Measurements from ENCODE around the gene CITED2. TPM values are rescaled to one million over a fixed set of nuclear protein-coding genes. Genes with fewer than 3 reads are reported as not detected.
"Not testable (repeated sequence)": the region's sequence is repeated elsewhere in the genome, so short reads cannot be mapped to it uniquely, and the experiment has no call there.

CITED2 gene, protein sequence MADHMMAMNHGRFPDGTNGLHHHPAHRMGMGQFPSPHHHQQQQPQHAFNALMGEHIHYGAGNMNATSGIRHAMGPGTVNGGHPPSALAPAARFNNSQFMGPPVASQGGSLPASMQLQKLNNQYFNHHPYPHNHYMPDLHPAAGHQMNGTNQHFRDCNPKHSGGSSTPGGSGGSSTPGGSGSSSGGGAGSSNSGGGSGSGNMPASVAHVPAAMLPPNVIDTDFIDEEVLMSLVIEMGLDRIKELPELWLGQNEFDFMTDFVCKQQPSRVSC
- 112 and 114 TPM in 2 replicates for total RNA-seq (2014; rRNA removed; shearing (Covaris generic); ENCODE audit: low replicate concordance)

- DNase-seq = peak; percentile 95
- Histone ChIP-seq H3K4me3 (peak within 1 kb of the TSS; percentile 99), H3K9me3 (no peaks in the 10 kb centered on the region), H3K36me3 (peaks cover 35% of the 10 kb centered on the region), H3K27me3 (no peaks in the 10 kb centered on the region)
Measured at GRCh38 chr6:139374357-139375225, at the start of gene CITED2. Gene CITED2, minus strand, starts transcription at chr6:139374648. Its CDS starts 704 bp downstream, at chr6:139373944.

DNA sequence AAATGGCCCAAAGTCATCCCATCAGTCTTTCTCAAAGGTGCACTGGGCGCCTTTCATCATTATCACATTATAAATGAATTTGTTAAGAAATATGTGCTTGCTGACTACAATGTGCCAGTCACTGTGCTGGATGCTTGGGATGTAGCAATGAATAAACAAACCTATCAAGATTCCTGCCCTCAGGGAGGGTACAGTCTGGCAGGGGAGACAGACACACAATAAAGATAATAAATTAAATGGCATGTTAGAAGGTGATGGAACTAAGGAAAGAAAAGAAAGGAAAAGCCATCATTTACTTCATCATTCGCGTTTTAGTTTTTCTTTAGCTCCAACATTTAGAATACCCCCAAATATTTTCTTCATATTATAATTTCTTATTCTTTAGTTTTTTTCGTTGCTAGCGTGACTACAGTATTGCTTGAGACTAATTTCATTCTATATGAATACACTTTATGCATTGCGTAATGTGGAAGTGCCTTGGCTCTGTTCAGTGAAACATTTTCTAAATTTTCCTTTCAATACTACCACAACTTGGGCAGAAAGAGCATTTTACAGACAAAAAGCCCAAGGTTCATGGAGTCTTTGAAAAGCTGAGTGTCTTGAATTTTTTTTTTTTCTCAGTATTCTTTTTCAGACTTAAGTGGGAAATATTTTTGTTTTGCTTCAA is 48.7 kb upstream of the CITED2 start:
- H3K36me3 ChIP-seq = no peaks in the 10 kb centered on the region
- no peaks in the 10 kb centered on the region for H3K9me3 ChIP-seq
- no peak overlapping the region for H3K4me3 ChIP-seq
- no peaks in the 10 kb centered on the region for H3K27me3 ChIP-seq
- DNase-seq = no peak

DNA sequence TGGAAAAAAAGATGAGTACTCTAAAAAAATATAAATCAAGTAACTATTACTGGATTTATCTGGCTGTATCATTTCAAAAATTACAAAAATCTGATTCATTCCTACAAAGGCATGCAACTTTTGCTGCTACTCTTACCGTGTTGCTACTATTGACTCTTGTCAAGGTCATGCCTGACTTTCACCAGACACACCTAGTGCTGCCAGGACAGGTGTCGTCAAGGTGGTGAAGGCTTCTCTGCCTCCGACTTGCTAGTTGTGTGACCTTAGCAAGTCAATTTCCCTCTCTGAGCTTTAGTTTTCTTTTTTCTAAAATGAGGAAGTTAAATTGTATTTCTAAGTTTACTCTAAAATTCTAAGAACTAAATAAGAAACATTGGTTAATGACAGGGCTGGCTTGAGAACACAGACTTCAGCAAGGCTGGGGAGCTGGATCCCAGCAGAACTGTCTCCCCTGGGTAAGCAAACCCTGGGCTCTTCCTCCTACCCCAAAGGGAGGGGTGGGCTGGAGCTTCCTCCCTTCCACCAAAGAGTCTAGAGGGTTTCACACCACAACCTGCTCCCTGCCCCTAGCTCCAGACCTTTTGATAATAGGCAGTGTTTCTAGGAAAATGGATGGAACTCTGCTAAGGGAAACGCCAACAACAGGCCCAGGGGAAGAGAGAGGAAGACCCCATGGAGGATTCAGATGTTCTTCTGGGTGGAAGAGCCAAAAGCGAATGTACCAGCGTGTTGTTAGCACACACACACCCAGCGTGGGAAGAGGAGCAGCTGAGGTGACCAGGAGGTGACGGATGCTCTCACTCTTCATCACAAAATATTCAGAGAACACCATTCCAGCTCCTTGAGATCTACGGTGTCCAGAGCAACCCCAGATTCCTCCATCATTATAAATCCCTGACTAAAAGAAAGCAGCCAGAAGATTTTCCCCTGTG is 47.9 kb upstream of the CITED2 start:
- Histone ChIP-seq H3K27me3 (no peaks in the 10 kb centered on the region), H3K9me3 (no peaks in the 10 kb centered on the region), H3K4me3 (no peak overlapping the region), H3K36me3 (no peaks in the 10 kb centered on the region)
- no peak for DNase-seq

DNA sequence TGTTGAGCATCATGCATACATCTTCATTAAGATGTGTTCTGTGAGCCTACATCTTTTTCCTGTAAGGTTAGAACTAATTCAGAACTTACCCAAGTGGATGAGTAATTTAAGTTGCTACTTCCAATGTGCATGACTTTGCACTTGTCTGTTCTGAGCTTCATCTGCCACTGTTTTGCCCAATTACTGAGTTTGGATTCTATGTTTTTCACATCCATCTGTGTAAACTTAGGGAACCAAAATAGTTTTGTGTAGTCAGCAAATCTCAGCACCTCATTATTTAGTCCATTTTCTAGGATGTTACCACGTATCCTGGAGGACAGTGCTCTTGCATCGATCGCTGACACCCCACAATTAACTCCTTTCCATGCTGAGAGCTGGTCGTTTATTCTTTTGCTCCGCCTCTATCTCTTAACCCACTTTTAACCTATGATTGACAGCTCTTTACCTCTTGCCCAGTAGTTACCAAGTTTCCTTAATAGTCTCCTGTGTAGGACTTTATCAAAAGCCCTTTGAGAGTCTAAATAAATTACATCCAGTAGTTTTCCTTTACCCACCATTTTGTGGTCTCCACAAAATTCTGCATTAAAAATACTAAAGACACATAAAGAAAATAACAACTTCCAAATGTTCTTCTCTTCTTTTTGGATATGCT is 44.2 kb upstream of the CITED2 start:
- H3K9me3 ChIP-seq = no peaks in the 10 kb centered on the region
- H3K36me3 ChIP-seq = no peaks in the 10 kb centered on the region
- DNase-seq = no peak
- no peak overlapping the region for H3K4me3 ChIP-seq
- no peaks in the 10 kb centered on the region for H3K27me3 ChIP-seq

DNA sequence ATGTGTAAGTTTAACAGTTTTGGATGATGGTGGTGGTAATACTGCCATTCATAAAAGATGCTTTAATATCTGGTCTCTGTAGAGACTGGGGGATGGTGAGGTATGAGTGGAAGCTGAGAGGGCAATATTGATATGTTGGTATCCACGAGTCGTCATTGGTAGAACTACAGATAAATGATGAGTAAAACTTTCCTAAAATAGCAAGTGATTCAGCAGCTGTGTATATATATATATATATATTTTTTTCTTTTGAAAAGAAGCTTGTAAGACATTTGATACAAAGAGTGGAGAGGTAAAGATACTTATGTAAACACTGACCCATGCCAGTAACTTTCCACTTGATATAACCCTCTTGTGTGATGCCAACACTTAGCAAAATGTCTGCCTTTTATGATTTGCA is 41.7 kb upstream of the CITED2 start:
- Histone ChIP-seq H3K4me3 (no peak overlapping the region), H3K27me3 (no peaks in the 10 kb centered on the region), H3K36me3 (no peaks in the 10 kb centered on the region), H3K9me3 (no peaks in the 10 kb centered on the region)
- no peak for DNase-seq

- Histone ChIP-seq H3K27me3 (no peaks in the 10 kb centered on the region), H3K36me3 (no peaks in the 10 kb centered on the region), H3K9me3 (no peaks in the 10 kb centered on the region), H3K4me3 (no peak overlapping the region)
- DNase-seq = no peak
Measured at GRCh38 chr6:139415365-139415764, 40.9 kb upstream of the CITED2 start.

DNA sequence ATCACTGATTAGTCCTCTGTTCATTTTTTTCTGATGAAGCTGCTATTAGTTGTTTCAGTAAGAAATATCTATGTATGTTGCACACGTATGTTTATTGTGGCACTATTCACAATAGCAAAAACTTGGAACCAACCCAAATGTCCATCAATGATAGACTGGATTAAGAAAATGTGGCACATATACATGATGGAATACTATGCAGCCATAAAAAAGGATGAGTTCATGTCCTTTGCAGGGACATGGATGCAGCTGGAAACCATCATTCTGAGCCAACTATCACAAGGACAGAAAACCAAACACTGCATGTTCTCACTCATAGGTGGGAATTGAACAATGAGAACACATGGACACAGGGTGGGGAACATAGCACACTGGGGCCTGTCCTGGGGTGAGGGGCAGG is 37.7 kb upstream of the CITED2 start:
- H3K27me3 ChIP-seq, H3K9me3 ChIP-seq, DNase-seq, H3K36me3 ChIP-seq, H3K4me3 ChIP-seq: not testable (repeated sequence)

DNA sequence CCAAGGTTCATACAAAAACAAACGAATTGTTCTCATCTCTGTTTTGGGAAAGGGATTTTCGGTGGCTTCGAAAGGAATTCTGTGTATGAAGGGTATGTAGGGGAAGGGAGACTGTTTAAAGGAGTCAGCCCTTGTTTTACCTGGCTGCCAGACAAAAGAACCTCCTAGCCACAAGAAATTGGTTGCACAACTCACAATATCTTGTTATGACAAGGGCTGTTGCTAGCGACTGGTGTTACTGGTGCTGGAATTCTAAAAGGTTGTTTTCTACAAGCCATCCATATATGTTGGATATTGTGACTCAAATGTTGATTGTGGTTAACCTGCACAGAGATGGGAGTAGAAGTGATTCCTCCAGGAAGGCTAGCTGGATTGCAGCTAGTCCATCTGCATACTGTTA is 34.6 kb upstream of the CITED2 start:
- Histone ChIP-seq H3K4me3 (no peak overlapping the region), H3K36me3 (no peaks in the 10 kb centered on the region), H3K9me3 (no peaks in the 10 kb centered on the region), H3K27me3 (no peaks in the 10 kb centered on the region)
- DNase-seq = no peak

- Histone ChIP-seq H3K4me3 (no peak overlapping the region), H3K36me3 (no peaks in the 10 kb centered on the region), H3K27me3 (no peaks in the 10 kb centered on the region), H3K9me3 (no peaks in the 10 kb centered on the region)
- no peak for DNase-seq
Measured at GRCh38 chr6:139407718-139408222, 33.3 kb upstream of the CITED2 start.

DNA sequence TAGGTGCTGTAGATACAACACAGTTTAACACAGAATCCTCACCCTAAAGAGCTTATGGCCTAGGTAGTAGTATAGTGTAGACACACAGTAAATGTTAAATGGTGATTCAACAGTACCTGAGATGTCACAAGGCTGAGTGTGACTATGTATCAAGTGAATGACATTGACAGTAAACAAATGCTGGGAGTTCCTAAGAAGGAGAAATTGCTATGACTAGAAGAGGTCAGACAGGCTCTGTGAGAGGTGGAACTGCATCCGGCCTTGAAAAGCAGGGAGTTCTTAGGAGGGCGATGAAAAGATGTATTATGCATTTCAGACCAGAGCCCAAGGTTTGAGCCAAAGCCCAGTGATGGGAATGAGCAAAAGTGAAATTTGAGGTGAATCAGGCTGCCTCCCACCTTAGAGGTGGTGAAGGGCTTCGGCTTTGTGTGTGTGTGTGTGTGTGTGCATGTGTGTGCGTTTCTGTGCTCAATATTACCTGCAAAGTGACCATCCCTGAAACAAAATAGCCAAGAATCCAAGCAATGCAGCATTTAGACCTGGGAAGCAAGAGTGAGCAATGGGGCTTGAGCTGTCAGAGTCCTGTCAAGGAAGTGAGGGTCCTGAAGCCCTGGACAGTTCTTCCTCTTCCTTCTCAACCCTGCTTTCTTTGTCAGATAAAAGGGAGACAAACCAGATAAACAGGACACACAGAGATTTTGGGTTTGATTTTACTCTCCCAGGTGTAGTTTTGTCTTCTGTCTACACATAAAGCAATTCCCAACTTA is 32.3 kb upstream of the CITED2 start:
- Histone ChIP-seq H3K9me3 (no peaks in the 10 kb centered on the region), H3K4me3 (no peak overlapping the region), H3K36me3 (no peaks in the 10 kb centered on the region), H3K27me3 (no peaks in the 10 kb centered on the region)
- no peak for DNase-seq

- no peaks in the 10 kb centered on the region for H3K9me3 ChIP-seq
- no peak overlapping the region for H3K4me3 ChIP-seq
- no peaks in the 10 kb centered on the region for H3K36me3 ChIP-seq
- no peaks in the 10 kb centered on the region for H3K27me3 ChIP-seq
- no peak for DNase-seq
Measured at GRCh38 chr6:139402876-139403386, 28.5 kb upstream of the CITED2 start.

GRCh38 chr6:139398658-139399057 is 24.2 kb upstream of the CITED2 start:
- H3K9me3 ChIP-seq = no peaks in the 10 kb centered on the region
- no peak overlapping the region for H3K4me3 ChIP-seq
- DNase-seq = no peak
- H3K27me3 ChIP-seq = no peaks in the 10 kb centered on the region
- no peaks in the 10 kb centered on the region for H3K36me3 ChIP-seq

DNA sequence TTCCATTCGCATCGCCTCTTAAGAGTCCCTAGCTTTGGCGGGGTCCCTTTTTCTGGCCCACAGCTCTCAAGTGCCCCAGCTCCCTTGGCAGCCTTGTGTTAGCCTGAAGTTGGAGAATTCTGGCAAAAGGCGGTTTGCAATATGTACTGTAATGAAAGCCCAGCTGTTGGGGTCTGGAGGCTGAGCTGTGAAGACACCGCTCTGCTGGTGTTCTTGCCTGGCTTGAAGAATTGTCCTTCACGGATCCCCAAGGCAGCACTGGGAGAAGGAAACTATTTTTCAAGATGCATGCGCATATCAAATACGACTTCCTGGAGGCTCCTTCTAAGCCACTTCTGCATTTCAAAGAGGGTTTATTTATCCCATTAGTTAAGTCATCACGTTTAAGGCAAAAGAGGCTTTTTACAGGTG is 21.4 kb upstream of the CITED2 start:
- no peaks in the 10 kb centered on the region for H3K9me3 ChIP-seq
- no peaks in the 10 kb centered on the region for H3K27me3 ChIP-seq
- no peak for DNase-seq
- no peaks in the 10 kb centered on the region for H3K36me3 ChIP-seq
- no peak overlapping the region for H3K4me3 ChIP-seq

GRCh38 chr6:139395371-139395770 is 20.9 kb upstream of the CITED2 start:
- Histone ChIP-seq H3K36me3 (no peaks in the 10 kb centered on the region), H3K9me3 (no peaks in the 10 kb centered on the region), H3K27me3 (no peaks in the 10 kb centered on the region), H3K4me3 (no peak overlapping the region)
- no peak for DNase-seq

- H3K4me3 ChIP-seq = no peak overlapping the region
- H3K27me3 ChIP-seq = no peaks in the 10 kb centered on the region
- H3K36me3 ChIP-seq = no peaks in the 10 kb centered on the region
- no peaks in the 10 kb centered on the region for H3K9me3 ChIP-seq
- no peak for DNase-seq
Measured at GRCh38 chr6:139394027-139394649, 19.7 kb upstream of the CITED2 start.

Data from MG63 (cell line).